ENCODE measurements around the gene COX19.

- TF ChIP-seq CTCF (IDR thresholded peaks at IDR 0.05 in 2 of 3, conservative IDR thresholded peaks at IDR 0.05 in 1 of 3; ENCODE audit: borderline replicate concordance in 1 of 3, insufficient read depth in 1 of 3, low read depth in 2 of 3, low read length in 2 of 3) (no peak), POLR2A (IDR thresholded peaks at IDR 0.05; ENCODE audit: borderline replicate concordance, extremely low read depth, insufficient read depth, insufficient read length) (no peak)
Measured at GRCh38 chr7:999149-999879, 24.0 kb upstream of the COX19 start.

All from HCT116 (cell line).